ENCODE data around the gene ABCB9.

ABCB9 gene

DNA sequence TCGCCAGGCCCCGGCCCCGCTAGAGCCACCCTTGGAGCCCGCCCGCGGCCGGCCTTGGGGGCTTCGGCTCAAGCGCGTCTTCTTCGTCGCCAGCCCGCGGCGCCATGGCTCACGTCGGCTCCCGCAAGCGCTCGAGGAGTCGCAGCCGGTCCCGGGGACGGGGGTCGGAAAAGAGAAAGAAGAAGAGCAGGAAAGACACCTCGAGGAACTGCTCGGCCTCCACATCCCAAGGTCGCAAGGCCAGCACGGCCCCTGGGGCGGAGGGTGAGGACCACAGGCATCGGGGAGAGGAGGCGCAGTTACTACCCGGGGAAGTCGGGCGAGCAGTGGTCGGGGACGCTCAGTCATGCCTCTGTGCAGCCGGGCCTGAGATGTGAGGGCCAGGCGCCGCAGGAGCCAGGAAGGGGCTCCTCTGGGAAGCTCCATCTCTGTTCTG, 14.8 kb upstream of the ABCB9 start:
- no peak for DNase-seq

- peak; percentile 32 for DNase-seq
Measured at GRCh38 chr12:122980183-122981035, 14.1 kb upstream of the ABCB9 start, which contains the start of gene ARL6IP4. TSS of gene ARL6IP4 (plus strand) at chr12:122980681. CDS start at chr12:122981140, 459 bp downstream.

DNA sequence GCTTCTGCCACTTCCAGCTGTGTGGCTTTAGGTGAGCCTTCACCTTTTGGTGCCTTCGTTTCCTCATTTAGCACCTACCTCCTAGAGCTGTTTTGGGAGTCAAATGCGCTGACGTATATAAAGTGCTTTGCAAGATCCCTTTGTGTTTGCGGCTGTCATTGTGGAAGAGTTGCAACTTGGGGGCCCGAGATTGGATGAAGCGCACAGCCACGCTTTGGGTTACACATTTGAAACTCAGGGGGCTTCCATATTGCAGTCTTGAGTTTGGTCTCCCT, 13.6 kb upstream of the ABCB9 start:
- no peak for DNase-seq

GRCh38 chr12:122979001-122979907, 13.0 kb upstream of the ABCB9 start:
- DNase-seq = no peak

GRCh38 chr12:122978507-122978955, 12.3 kb upstream of the ABCB9 start:
- no peak for DNase-seq

- no peak for DNase-seq
Measured at GRCh38 chr12:122977655-122978392, 11.6 kb upstream of the ABCB9 start.

GRCh38 chr12:122977153-122977552, 10.9 kb upstream of the ABCB9 start:
- DNase-seq = no peak

GRCh38 chr12:122976648-122976975, 10.3 kb upstream of the ABCB9 start:
- DNase-seq = no peak

- DNase-seq = no peak
Measured at GRCh38 chr12:122975790-122976647, 9.8 kb upstream of the ABCB9 start.

GRCh38 chr12:122974892-122975789, 8.9 kb upstream of the ABCB9 start, which contains the start of gene OGFOD2:
TSS of gene OGFOD2 (plus strand) at chr12:122975244. CDS start at chr12:122975252, 8 bp downstream.
- peak; percentile 84 for DNase-seq

DNA sequence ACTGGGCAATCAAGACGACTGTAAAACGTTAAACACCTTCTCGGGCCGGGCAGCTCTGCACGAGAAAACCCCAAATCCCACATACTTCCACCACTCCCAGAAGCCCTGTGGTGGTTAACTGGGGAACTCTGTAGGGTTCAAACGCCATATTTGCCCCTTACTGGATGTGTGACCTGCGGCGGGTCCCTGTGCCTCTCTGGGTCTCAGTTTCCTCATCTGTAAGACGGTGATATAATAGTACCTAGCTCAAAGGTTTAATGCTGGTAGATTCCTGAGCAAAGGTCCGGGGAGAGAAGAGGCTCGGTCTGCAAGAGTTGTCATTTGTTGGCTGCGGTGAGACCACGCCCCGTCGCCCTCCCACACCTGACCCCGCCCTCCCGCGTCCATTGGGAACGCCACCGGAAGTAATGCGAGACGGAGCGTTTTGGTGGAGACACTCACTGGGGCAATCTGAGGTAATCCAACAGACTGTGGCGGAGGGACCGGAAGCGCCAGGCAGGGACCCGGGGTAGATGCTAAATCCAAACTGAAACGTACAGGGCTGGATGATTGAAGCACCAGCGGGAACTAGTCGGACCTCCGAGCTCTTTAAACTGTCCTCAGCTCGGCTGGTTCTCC, 8.1 kb upstream of the ABCB9 start:
- DNase-seq = peak; percentile 95

- DNase-seq = no peak
Measured at GRCh38 chr12:122969676-122970075, 3.4 kb upstream of the ABCB9 start.

GRCh38 chr12:122968104-122968503, 1.8 kb upstream of the ABCB9 start:
- DNase-seq = no peak

DNA sequence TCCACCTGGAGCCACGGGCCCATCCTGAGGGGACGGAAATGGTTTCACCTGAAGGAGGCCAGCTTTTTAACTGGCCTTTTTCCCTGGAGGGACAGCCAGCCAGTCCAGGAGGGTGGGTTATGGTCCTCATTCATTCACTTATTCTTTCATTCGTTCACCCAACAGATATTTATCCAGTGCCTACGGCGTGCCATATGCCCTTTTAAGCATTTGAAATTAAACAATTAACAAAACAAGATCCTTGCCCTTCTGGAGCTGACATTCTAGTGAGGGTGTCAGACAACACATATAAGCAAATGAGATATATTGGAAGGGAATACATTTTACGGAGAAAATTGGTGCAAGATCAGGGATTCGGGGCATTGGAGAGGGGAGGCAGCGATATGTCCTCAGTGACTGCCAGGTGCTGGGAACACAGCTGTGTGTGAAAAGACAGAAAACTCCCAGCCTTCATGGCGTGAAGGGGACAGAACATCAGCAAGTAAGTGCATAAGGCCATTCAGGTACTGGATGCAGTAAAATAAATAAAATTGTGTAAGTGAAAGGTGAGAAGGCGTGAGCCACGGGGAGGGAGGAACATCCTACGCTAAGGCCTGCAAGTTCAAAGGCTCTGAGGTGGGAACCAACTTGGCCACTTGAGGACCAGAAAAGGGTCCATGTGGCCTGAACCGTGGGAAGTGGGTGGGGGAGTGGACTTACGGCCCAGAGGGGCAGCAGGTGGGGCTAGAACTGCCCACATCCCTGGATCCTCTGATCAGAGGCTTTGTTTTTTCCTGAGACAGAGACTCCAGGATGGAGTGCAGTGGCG, 684 bp upstream of the ABCB9 start:
- DNase-seq = no peak

DNA sequence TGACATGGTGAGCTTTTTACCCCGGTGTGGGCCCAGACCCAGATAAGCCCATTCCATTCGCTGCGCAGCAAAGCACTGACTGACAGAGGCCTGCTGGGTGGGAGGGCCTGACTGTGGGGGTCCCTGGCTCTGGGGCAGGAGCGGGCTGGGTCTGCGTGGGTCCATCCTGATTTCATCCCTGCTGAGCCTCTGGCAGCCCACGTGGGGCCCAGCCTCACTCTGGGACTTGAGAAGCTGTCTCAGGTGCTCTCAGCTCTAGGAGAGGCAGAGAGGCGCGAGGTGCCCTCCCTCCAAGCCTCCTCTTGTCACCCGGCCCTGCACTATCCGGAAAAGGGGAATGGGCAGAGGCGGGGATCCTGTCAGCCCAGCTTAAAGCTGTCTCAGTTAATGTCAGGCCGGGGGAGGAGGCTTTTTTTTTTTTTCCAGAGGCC, 927 bp downstream of the ABCB9 start:
- no peak for DNase-seq

GRCh38 chr12:122964439-122965257, 1.6 kb downstream of the ABCB9 start:
- DNase-seq = no peak

DNA sequence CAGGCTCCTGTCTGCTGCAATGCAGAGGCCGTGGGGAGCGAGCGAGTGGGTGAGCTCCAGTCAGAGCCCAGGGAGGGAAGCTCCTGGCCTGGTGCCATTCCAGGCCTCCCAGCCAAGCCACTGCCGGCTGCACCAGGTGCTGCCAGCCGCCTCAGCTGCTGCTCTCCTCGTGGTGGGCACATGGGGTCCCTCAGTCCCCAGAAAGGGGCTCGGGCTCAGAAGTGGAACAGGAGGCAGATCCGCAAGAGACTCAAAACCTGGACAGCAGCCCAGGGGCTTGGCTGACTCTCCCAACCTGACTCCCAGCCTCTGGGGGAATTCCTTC, 2.4 kb downstream of the ABCB9 start:
- peak; percentile 68 for DNase-seq

DNA sequence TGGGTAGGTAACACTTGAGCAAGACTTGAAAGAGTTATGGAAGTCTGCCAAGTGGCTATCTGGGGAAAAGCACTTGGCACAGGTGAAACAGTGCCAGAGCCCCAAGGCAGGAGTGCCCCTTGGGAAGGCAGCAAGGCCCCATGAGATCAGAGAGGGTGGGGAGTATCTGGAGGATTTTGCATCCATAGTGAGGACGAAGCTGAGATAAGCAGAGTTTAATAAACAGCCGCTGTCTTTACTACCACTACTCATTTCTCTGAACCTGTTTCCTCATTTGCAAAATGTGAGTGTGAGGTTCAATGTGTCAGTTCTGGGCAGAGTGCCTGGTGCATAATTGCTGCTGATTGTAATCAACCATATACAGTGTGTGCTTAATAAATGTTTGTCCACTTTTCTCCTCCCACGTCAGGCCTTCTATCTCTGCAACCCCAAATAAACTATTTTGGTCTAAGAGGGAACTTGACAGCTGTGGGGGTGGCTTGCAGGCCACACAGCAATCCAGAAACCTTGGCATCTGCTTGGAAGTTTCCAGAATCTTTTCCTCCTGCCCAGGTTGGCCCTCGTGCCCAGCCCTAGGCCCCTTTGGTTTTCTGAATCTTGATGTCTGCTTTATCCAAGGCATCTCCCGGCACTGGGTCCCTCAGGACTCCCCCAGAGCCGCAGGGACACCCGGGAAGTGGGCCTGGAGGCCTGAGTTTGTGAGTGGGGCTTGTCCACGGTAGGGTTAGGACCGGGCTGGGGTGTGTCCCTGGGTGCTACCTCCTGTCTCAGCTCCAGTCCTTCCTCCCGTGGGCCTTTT, 4.5 kb downstream of the ABCB9 start:
- DNase-seq = peak; percentile 23

Measured in NCI-H1092 (cell line).